Stomach smooth muscle (tissue), 2 donors: ENCODE data around the gene SLC29A2.

Source experiments
- H3K27ac ChIP-seq: one replicate; pipeline ENCODE4 v1.7.0; 2013; ENCODE audit warnings: mild to moderate bottlenecking, low read length, inconsistent platforms
- H3K27me3 ChIP-seq, 2 donors: one replicate each; pipeline ENCODE4 v1.7.0; 2013; ENCODE audit warnings: low read length in 2 of 2; ENCODE audit not compliant: insufficient read depth in 2 of 2, control insufficient read depth in 1 of 2
- H3K36me3 ChIP-seq, 2 donors: one replicate each; pipeline ENCODE4 v1.7.0; 2013; ENCODE audit warnings: low read length in 2 of 2; ENCODE audit not compliant: control insufficient read depth in 2 of 2, insufficient read depth in 2 of 2
- H3K4me1 ChIP-seq: one replicate; pipeline ENCODE4 v1.7.0; 2013; ENCODE audit warnings: low read length; ENCODE audit not compliant: control insufficient read depth, insufficient read depth
- H3K4me3 ChIP-seq, 2 donors: one replicate each; pipeline ENCODE4 v1.7.0; 2013; ENCODE audit warnings: low read length in 2 of 2
- H3K9ac ChIP-seq, 2 donors: one replicate each; pipeline ENCODE4 v1.7.0; 2013; ENCODE audit warnings: low read length in 2 of 2, mild to moderate bottlenecking in 1 of 2
- H3K9me3 ChIP-seq, 2 donors: one replicate each; pipeline ENCODE4 v1.7.0; 2013; ENCODE audit warnings: low read length in 2 of 2; ENCODE audit not compliant: control insufficient read depth in 2 of 2
- donor health status: healthy.
- donor health status: Pancreatic carcinoma.

The SLC29A2 gene

GRCh38 chr11:66412110-66412509, 40.5 kb upstream of the SLC29A2 start:
- Histone ChIP-seq H3K9ac (peak overlapping the region in 1 of 2 donors; percentile 9), H3K9me3 (no peaks in the 10 kb centered on the region), H3K27ac (peak overlapping the region; percentile 24), H3K27me3 (no peaks in the 10 kb centered on the region), H3K36me3 (peaks cover 0 to 5% of the 10 kb centered on the region in 2 donors), H3K4me1 (peaks cover 58% of the 10 kb centered on the region), H3K4me3 (peak overlapping the region; percentile 66 to 76)

GRCh38 chr11:66411323-66411722, 39.8 kb upstream of the SLC29A2 start:
- peaks cover 0 to 5% of the 10 kb centered on the region in 2 donors for H3K36me3 ChIP-seq
- H3K9ac ChIP-seq, result peak overlapping the region; percentile 29 to 38
- H3K27me3 ChIP-seq, result no peaks in the 10 kb centered on the region
- peak overlapping the region; percentile 66 to 76 for H3K4me3 ChIP-seq
- H3K27ac ChIP-seq, result peak overlapping the region; percentile 92
- H3K4me1 ChIP-seq, result peaks cover 58% of the 10 kb centered on the region
- H3K9me3 ChIP-seq, result no peaks in the 10 kb centered on the region

GRCh38 chr11:66410191-66410590, 38.6 kb upstream of the SLC29A2 start:
- no peaks in the 10 kb centered on the region for H3K27me3 ChIP-seq
- peak overlapping the region; percentile 66 to 76 for H3K4me3 ChIP-seq
- H3K27ac ChIP-seq, result peak overlapping the region; percentile 92

GRCh38 chr11:66409226-66409625, 37.7 kb upstream of the SLC29A2 start:
- Histone ChIP-seq H3K27me3 (no peaks in the 10 kb centered on the region), H3K4me3 (peak overlapping the region; percentile 66 to 76), H3K9me3 (no peaks in the 10 kb centered on the region), H3K27ac (peak overlapping the region; percentile 92), H3K36me3 (peaks cover 0 to 3% of the 10 kb centered on the region in 2 donors), H3K4me1 (peaks cover 49% of the 10 kb centered on the region), H3K9ac (peak overlapping the region; percentile 74 to 76)

More at GRCh38 chr11:66410191-66410590, 38.6 kb upstream of the SLC29A2 start:
- Histone ChIP-seq H3K9ac (peak overlapping the region; percentile 17 to 29), H3K4me1 (peaks cover 58% of the 10 kb centered on the region), H3K9me3 (no peaks in the 10 kb centered on the region), H3K36me3 (peaks cover 0 to 5% of the 10 kb centered on the region in 2 donors)

- Histone ChIP-seq H3K27ac (peak overlapping the region; percentile 92), H3K27me3 (no peaks in the 10 kb centered on the region), H3K9me3 (no peaks in the 10 kb centered on the region), H3K9ac (peak overlapping the region; percentile 66 to 74), H3K36me3 (peaks cover 0 to 3% of the 10 kb centered on the region in 2 donors), H3K4me1 (peaks cover 43% of the 10 kb centered on the region), H3K4me3 (peak overlapping the region; percentile 50 to 72)
These were observed 37.1 kb upstream of the SLC29A2 start for GRCh38 chr11:66408488-66409214.

- no peak overlapping the region for H3K4me3 ChIP-seq
- no peaks in the 10 kb centered on the region for H3K27me3 ChIP-seq
- H3K4me1 ChIP-seq, result peaks cover 33% of the 10 kb centered on the region
- no peak overlapping the region for H3K27ac ChIP-seq
- no peaks in the 10 kb centered on the region for H3K9me3 ChIP-seq
- H3K9ac ChIP-seq, result no peak overlapping the region
- no peaks in the 10 kb centered on the region for H3K36me3 ChIP-seq
These were observed 36.1 kb upstream of the SLC29A2 start for GRCh38 chr11:66407651-66408050.

GRCh38 chr11:66393954-66394353, 22.4 kb upstream of the SLC29A2 start:
- no peaks in the 10 kb centered on the region for H3K36me3 ChIP-seq
- H3K9me3 ChIP-seq, result no peaks in the 10 kb centered on the region
- no peak overlapping the region for H3K4me3 ChIP-seq
- H3K27ac ChIP-seq, result no peak overlapping the region
- H3K9ac ChIP-seq, result no peak overlapping the region
- no peaks in the 10 kb centered on the region for H3K4me1 ChIP-seq
- peaks cover 2% of the 10 kb centered on the region in 2 donors for H3K27me3 ChIP-seq

- H3K27ac ChIP-seq, result no peak overlapping the region
- no peak overlapping the region for H3K9ac ChIP-seq
- H3K27me3 ChIP-seq, result peaks cover 2% of the 10 kb centered on the region in 2 donors
- no peaks in the 10 kb centered on the region for H3K9me3 ChIP-seq
- no peak overlapping the region for H3K4me3 ChIP-seq
- no peaks in the 10 kb centered on the region for H3K36me3 ChIP-seq
- H3K4me1 ChIP-seq, result peaks cover 2% of the 10 kb centered on the region
These were observed 19.8 kb upstream of the SLC29A2 start for GRCh38 chr11:66391322-66391721.

- no peak overlapping the region for H3K27ac ChIP-seq
- no peak overlapping the region for H3K4me3 ChIP-seq
- H3K9ac ChIP-seq, result no peak overlapping the region
- peaks cover 0 to 2% of the 10 kb centered on the region in 2 donors for H3K27me3 ChIP-seq
- no peaks in the 10 kb centered on the region for H3K9me3 ChIP-seq
- H3K4me1 ChIP-seq, result peaks cover 4% of the 10 kb centered on the region
- H3K36me3 ChIP-seq, result no peaks in the 10 kb centered on the region
These were observed 17.3 kb upstream of the SLC29A2 start for GRCh38 chr11:66388780-66389386.

- Histone ChIP-seq H3K4me3 (peak overlapping the region; percentile 5 to 66), H3K4me1 (peaks cover 4% of the 10 kb centered on the region), H3K27me3 (peaks cover 0 to 3% of the 10 kb centered on the region in 2 donors), H3K36me3 (no peaks in the 10 kb centered on the region), H3K27ac (no peak overlapping the region), H3K9me3 (no peaks in the 10 kb centered on the region), H3K9ac (peak overlapping the region in 1 of 2 donors; percentile 68)
These were observed 14.9 kb upstream of the SLC29A2 start for GRCh38 chr11:66386171-66387069.
